Measurements from ENCODE around the gene SYCP2.

SYCP2 gene

DNA sequence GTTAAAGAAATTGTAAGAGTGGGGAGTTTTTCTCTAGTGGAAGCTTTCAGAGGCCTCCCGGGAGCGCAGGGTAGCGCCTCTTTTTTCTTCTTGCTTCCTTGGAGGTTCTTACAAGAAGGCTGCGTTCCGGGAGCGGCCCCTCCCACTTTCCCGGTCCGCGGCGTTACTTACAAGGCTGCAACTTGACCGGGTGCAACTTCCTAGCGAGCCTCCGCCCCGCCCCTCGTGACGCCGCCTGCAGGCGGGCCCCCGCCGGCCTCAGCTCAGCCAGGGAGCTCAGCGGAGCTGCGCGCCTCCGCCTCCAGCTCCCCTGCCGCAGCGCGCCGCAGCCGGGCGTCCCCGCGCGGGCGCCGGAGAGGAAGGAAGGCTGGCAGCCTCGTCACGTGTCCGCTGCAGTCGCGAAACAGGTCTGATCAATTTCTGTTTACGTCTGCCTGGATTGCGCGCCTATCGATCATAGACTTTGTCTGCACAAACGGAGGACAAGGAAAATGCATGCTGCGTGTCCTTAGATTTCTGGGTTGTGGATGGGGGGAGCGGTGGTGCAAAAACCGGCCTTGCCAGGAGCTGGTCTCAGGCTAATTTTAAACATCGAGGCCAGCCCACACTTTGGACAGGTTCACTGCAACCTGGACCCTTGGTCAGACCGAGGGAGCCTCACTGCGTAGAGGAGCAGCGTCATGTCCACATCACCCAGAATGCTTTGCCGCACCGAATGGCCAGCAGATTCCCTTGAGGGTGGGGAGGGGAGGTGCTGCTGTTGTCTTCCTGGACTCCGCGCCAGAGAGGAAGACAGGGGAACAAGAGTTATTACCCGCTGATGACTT lies 6.9 kb upstream of the SYCP2 start, which contains the start of the genes FAM217B and PPP1R3D:
FAM217B (plus strand) TSS at position 261 of the 827 bp plus-strand sequence. CDS start 3,555 bp downstream, outside the sequence.
PPP1R3D (minus strand) TSS at position 177 of the 827 bp plus-strand sequence. CDS start 374 bp downstream, outside the sequence.
- DNase-seq: peak; percentile 86 to 90

DNA sequence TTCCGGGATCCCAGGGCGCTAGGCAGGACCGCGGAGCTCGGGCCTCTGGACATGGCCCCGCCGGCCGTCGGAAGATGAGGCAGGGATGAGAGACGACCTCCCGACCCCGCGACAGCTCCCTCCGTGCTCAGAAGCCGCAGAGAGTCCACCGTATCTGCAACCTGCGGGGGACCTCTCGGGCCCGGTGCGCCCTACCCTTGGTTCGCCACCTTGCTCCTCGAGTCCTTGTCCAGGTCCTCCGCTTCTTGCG lies 6.4 kb upstream of the SYCP2 start:
- no peak for DNase-seq

DNA sequence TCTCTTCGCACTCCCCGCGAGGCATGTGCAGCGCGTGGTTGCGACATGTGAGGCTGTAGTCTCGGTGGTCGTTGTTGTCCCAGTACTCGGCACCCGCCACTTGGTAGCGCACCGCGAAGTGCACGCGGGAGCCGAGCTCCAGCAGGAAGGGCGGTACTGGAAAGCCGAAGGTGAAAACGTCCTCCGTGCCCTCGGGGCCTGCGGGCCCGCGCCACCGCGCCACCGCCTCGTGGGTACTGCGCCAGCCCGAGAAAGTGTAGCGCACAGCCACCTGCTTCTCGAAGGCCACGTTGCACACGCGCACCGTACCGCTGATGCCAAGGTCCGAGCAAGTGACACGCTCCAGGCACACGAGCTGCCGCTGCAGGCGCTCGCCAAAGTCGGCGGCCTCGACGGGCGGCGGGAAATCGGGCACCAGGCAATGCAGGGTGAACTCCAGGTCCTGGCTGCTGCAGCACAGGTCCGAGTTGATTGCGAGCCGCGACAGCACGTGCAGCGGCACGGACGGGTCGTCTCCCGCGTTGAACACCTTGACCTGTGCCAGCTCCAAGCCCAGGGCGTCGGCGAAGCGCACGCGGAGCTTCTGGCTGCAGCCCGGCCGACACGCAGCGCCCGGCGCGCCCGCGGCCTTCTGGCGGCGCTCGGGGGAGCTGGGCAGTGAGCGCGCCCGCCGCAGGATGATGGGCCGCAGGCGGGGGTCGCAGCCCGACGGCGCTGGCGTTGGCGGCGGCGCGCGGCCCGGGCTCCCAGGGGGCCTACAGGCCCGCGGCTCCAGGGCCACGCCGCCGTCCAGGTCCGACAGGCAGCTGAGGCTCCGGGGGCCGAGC lies 5.8 kb upstream of the SYCP2 start:
- no peak for DNase-seq

DNA sequence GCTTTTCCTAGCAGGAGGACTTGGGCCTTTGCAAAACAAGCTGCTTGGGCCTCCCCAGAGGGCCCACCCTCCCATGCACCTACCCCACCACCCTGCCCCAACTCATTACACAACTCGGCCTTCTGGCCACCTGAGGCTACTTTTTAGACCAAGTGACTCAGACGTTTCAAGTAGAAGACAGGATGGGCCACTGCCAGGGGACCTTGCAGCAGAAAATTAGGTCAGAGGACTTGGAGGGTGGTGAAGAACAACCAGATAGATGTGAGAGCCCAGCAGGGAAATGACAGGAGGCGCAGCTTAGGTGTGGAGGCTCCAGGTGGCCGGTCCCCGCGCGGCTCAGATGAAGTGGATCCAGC lies 5.2 kb upstream of the SYCP2 start:
- no peak for DNase-seq

DNA sequence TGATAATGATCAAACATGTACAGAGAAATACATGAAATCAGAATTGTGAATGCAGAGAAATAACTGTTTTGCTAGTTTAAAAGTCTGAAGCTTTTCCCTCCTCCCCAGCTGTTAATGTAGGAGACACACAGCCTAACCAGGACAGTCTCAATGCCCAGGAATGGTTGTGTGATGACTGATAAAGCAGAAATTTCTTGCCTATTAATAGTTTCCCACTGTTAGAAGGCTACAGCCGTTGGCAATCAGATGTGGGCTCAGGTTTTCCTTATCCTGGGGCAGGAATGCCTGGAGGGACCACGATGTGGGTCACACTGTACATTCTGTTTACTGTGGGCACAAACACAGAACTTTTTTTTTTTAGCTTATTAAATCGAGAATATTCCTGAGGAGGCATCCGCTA lies 4.8 kb upstream of the SYCP2 start:
- no peak for DNase-seq

DNA sequence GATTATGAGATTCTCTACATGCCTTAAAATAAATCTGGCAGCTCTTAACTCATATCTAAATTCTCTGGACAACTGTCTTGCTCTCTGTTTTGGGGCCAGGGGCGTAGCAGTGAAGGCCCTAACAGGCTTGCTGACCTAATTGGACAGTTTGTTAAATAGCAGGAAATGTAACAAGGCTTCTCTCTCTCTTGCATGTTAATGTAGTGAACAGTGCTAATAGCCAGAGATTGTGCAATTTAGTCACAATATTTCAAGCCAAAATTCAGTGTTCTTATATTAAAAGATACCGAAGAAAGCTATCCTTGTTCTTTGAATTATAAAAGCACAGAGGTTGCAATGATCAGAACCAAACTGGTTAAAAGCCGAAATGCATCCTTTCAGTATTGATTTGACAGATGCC lies 3.7 kb upstream of the SYCP2 start:
- DNase-seq: no peak

DNA sequence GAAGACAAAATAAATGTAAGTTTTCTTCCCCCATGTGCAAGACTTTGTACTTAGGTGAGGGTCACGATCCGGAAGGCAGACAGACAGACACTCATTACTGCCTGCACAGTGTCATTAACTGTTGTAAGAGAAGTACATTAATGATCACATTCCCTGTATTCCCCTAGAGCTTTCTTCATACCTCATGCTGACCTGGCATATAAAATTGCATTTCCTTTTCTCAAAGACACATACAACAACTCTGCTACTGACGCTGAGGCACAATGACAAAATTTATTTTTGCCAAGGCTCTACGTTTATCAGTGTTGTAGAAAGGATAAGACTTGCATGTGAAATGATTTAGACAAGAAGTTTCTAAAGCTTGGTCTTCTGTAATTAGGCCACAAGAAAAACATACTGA lies 3.0 kb upstream of the SYCP2 start:
- no peak for DNase-seq

DNA sequence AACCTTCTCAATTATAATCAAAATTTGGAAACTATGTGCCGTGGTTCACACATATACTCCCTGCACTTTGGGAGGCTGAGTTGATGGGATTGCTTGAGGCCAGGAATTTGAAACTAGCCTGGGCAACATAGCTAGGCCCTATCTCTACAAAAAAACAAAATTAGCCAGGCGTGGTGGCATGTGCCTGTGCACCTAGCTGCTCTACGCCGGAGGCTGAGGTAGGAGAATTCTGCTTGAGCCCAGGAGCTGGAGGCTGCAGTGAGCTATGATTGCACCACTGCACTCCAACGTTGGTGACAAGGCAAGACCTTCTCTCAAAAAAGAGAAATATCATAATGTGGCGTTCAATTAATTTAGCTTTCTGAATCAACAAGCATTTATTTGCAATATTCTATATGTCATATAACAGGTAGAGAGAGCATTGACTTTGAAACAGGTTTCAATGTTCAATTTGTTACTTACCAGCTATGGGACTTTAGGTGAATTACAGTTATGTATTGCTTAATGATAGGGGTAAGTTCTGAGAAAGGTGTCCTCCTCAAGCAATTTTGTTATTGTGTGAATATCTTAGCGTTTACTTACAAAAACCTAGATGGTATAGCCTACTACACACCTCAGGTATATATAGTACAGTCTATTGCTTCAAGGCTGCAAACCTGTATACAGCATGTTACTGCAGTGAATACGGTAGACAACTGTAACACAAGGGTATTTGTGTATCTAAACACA lies 2.2 kb upstream of the SYCP2 start:
- no peak for DNase-seq

DNA sequence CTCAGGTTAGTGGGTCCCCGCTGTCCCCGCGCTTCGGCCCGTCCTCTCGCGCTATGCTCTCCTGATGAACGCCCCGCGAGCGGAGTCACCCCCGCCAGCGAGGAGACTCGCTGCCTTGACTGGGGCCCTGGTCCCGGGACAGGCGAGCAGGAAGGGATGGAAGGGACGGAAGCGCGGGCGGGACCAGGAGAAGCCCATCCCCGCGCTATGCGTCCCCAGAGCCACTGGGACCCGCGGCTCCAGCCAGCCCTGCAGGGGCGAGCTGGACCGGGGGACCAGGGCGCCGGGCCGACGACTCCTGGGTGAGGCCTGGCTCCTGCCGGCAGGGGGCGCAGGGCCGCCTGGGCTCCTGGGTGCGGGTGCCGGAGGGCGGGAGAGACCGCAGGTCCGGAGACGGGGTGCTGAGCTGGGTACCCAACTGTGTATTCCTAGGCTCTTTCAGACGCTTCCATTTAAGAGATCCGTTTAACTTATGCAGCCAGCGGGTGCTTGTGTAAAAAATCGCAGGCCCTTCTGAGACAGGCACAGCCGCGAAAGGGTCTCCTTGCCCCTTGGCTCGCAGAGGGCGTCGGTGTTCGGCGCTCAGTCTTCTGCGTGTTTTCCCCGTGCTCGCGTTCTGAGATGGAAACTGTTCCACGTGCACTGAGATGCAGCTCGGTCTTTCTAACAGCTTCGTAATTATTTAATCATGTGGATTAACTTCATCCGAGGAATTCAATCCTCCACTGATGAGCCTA lies 580 bp upstream of the SYCP2 start:
- DNase-seq: peak; percentile 76 to 79

DNA sequence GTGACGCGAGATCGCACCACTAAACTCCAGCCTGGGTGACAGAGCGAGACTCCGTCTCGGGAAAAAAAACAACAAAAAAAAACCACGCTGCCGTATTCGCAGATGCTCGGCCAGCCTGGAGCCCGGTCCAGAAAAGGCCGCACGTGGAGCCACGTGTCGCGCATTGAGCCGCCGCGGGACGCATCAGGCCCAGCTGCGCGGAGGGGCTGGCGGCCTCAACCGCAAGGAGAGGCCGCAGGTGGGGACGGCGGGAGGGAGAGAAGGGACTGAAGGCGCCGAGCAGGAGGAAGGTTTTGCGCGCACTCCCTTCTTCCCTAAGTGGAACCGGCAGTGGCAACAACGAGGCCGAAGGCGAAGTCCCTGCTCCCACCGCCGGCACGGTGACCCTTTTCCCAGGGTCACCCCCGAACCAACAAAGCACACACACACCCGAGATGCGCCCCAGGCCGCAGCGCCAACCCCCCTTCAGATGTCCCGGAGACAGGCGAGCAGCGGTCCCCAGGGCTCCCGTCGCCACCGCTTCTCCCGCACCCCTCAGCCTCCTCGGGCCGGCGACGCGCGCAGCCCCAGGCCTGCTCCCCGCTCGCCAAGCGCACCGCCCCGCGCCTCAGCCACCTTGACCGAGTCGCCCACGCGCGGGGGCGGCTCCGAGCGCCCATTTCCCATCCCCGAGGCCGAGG lies 681 bp downstream of the SYCP2 start:
- DNase-seq: no peak

DNA sequence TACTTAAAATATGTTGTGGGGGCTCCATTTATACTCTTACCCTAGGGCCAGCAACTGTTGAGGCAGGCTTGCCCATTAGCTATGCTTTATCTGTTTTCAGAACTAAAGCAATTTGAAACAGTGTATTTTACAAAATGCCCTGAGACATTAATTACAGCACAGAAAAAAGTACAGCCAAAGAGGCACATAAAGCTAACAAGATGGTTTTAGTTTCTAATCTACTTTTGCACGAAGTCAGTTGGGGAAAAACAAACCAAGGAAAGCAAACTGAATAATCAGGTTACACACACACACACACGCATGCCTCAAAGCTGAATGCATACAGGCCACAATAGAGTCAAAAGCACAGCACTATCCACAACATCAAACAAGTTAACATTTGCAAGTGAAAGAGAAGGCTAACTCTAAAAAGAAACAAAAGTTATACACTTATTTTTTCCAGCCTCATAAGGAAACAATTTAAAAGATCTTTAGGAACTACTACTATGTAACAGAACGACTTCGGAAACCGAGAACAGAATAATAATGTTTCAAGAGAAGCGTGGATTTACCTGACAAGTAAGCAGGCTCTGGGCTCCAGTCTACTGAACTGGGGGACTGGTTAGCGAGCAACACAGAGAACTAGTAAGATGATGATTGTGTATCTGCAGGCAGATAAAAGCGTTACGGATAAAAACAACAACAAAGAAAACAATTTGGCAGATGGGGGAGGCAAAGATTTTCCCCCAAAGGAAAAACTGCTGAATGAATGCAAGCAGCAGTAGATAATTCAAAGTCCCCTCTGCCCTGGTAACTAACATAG lies 1.7 kb downstream of the SYCP2 start:
- DNase-seq: no peak

DNA sequence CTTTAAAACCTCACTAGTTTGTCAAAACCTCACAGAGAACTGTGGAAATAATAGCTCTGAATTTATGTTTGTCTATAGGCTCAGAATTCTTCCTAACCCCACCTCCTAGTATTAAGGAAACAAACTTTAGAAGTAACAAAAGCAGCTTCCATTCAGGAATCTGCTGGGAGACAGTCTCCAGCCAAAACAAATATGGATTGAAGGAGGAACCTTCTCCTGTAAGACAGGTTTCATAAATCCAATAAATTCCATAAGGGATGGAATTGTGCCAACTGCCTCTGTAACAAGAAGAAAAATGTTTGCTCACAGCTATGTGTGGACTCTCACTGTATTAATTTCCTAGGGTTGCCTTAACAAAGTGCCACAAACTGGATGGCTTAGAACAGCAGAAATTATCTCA lies 7.5 kb downstream of the SYCP2 start:
- no peak for DNase-seq

DNA sequence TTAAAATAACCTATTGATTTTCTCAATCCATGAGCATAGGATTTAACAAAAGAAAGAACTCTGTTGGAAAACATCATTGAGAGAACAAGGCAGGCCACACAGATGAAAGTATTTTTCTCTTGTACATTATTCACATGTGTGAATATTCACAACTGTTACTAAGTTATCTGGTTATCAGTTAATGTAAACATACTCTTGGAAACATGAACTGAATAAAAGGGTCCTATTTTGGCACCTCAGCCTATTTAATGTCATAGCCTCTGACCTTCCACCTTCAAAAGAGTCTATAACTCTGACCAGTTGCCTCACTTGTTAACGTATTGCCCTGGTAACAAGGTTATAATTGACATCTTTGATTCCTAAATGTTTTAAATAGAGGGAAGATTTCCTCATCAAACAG lies 8.1 kb downstream of the SYCP2 start:
- no peak for DNase-seq

DNA sequence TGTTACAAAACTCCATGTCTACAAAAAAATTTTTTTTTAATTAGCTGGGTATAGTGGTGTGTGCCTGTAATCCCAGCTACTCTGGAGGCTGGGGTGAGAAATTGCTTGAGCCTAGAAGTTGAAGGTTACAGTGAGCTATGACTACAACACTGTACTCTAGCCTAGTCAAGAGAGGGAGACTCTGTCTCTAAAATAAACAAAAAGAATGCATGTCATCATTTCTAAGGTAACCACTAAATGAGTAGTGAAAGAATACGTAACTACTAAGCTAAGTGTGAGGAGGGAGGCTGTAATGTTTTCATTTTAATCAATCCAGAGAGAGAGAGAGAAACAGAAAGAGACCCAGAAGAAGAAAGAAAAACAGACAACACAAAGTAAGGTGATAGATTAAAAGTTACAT lies 9.9 kb downstream of the SYCP2 start:
- no peak for DNase-seq

DNA sequence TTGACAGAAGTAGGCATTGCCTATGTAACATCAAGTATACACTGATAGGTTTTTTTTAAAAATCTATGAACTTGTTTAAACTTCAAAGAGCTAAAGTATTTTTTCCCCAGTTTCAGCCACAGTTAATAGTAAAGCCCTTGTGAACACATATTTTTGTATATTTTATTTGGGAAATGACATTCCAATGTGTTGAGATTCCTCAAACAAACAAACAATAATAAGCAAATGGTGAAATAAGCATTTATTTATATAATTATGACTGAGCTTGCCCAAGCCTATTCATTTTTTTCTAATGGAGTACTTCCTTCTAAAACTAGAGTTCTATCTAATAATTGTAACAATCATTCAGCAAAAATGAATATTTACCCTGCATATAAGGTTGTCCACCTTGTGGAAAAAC lies 12.5 kb downstream of the SYCP2 start:
- no peak for DNase-seq

DNA sequence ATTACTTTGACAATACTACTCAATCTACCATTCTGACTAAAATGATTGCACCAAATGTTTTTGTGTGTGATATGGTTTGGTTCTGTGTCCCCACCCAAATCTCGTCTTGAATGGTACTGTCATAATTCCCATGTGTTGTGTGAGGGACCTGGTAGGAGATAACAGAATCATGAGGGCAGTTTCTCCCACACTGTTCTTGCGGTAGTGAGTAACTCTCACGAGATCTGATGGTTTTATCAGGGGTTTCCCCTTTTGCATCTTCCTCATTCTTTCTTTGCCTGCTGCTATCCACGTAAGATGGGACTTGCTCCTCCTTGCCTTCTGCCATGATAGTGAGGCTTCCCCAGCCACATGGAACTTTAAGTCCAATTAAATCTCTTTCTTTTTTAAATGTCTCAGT lies 20.8 kb downstream of the SYCP2 start:
- no peak for DNase-seq

DNA sequence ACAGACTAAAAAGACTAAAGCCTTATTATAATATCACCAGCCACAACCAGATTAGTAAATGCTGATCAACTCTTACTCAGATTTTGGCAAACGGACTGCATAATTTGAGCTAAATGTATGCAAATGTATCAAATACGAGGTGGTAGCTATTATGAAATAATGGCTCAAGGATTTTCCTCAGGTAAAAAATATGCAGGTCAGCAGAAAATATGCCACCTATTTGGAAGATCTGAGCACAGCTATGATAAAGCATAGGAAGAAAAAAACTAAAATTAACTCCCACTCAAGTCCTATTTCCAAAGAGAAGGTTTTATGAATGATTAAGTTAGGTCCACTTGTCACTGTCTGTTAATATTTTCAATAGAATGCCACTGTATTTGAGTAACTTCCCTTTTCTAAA lies 22.4 kb downstream of the SYCP2 start:
- DNase-seq: no peak

DNA sequence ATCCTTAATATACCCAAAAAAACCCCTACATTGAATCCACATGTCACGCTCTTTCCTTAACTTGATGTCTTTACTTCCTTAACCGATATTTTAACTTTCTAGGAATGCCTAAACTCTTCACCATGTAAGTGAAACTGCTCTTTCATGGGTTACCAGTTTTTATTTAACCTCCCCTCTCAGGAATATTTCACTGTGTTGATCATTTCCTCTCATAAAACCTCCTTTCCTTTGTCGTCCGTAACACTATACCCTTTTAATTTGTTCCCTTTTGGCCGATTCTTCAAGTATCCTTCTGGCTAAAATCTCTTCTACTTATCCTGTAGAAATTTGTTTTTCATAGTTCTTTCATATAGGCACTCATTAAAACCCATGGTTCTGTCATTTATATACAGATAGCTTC lies 24.6 kb downstream of the SYCP2 start:
- DNase-seq: no peak

DNA sequence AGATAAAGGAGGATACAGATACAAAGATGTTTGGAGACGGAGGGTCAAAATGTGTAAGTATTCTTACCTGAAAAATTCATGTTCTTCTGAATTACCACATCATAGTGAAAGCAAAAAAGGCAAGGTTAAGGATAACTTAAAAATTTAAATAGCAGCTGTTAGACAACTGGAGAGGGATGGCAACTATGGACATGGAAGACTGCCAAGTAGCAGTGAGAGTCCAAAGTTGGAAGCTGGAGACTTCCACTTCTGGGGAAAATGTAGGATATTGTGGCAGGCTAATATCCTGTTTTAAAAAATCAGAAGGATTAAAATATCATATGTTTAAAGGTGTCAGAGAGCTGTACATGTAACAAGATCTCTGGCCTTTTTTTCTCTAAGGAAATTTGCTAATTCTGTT lies 29.8 kb downstream of the SYCP2 start:
- no peak for DNase-seq

DNA sequence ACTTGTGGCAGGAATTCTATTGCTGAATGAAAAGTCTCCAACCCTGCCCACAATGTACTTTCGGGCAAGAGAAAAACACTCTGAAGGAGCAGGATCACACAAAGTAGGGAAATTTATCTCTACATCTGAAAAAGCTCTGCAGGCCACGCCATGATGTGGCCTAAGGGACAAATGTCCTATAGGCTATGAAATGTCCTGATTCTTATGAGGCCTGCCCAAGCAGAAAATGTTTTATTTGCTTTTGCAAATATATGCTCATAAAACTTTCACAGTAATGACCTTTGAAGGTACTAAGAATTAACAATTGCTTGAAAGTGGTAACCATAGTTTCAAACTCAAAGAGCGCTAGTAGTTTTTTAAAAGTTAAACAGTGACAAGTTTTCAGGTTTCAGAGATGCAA lies 31.0 kb downstream of the SYCP2 start:
- no peak for DNase-seq

DNA sequence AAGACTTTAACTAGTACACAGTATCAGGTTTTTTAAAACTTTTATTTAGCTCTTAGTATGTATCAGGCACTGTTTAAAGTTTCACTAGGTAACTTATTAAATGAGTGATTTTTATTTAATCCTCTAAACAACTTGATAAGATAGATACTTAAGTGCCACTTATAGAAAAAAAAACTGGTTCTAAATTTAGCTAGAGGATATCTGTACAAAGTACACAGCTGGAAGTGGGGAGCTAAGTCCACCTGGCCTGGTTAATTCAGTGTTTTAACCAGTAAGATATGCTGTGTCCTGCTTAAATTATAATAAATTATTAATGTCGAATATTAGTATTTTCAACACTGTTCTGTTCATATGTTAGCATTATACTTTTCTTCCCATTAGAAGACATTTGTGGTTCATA lies 37.5 kb downstream of the SYCP2 start:
- DNase-seq: no peak

DNA sequence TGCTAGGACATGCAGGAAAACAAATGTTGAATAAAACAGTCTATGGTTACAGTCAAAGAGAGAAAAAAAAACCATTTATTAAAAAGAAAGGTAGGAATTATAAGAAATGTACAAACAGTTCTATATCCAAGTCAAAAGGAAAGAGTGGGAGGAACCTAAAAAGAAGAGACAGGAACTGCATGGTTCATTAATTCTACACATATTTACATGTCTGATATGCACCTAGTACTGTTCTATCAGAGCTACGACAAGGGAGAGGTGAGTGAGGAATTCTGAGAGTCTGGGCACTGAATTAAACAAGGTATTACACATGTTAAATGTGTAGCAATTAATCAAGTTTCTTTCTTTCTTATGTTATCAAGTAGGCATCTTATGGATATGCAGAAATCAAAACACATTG lies 41.9 kb downstream of the SYCP2 start:
- no peak for DNase-seq

Data from CD4-positive, alpha-beta T cell treated with Interleukin-4 for 1 hour (primary cell).